Activated CD8-positive, alpha-beta memory T cell treated with anti-CD3 and anti-CD28 coated beads, Interleukin-2, amount 10 ng/mL, durations not matched to agents 7 days and 5 days (primary cell): ENCODE results near the gene SERPINA1. TPM values are rescaled to one million over a fixed set of nuclear protein-coding genes. Genes with fewer than 3 reads are reported as not detected.
"Not testable (repeated sequence)": the region's sequence is repeated elsewhere in the genome, so short reads cannot be mapped to it uniquely, and the experiment has no call there.

Source experiments
- ATAC-seq: fragments of 150-1000 bp; cut with Tn5 transposase; one replicate; pipeline ENCODE4 v1.10.0; 2021; ENCODE audit warnings: moderate library complexity
- CTCF ChIA-PET: fragments of 350-600 bp; sonication (Branson Sonifier 250); formaldehyde crosslinking; loops from one replicate; lab custom pipeline; 2021; ENCODE audit warnings: antibody characterized with exemption; lab: Charles Lee
- DNase-seq: peaks from one replicate; pipeline ENCODE4 v3.0.0-alpha.2; 2020
- H3K27ac Mint-ChIP-seq: one replicate; pipeline ENCODE4 v1.8.0; 2021; ENCODE audit warnings: mild to moderate bottlenecking, mixed read lengths
- H3K27me3 Mint-ChIP-seq: one replicate; pipeline ENCODE4 v1.8.0; 2021; ENCODE audit warnings: mixed read lengths
- H3K36me3 Mint-ChIP-seq: one replicate; pipeline ENCODE4 v1.8.0; 2021; ENCODE audit warnings: mild to moderate bottlenecking, mixed read lengths
- H3K4me1 Mint-ChIP-seq: one replicate; pipeline ENCODE4 v1.8.0; 2021; ENCODE audit warnings: mixed read lengths
- H3K4me3 Mint-ChIP-seq: one replicate; pipeline ENCODE4 v1.8.0; 2021; ENCODE audit warnings: mild to moderate bottlenecking, moderate library complexity, mixed read lengths
- H3K9me3 Mint-ChIP-seq: one replicate; pipeline ENCODE4 v1.8.0; 2022; ENCODE audit warnings: low read depth, mixed read lengths
- total RNA-seq, 2 experiments: library from RNA; stranded (reverse); gene quantifications; one replicate each; pipeline ENCODE4 v1.2.3, GENCODE V29; 2021

Gene SERPINA1
- total RNA-seq, 2 experiments from 2014 or later, result 0.49 TPM; not detected in 1

- H3K36me3 Mint-ChIP-seq, result no peaks in the 10 kb centered on the region
- CTCF ChIA-PET, result no interaction called here
- no peak overlapping the region for H3K27ac Mint-ChIP-seq
- no peak overlapping the region for H3K4me3 Mint-ChIP-seq
- H3K9me3 Mint-ChIP-seq, result no peaks in the 10 kb centered on the region
- no peaks in the 10 kb centered on the region for H3K27me3 Mint-ChIP-seq
- DNase-seq (no peak), ATAC-seq (no peak)
- no peaks in the 10 kb centered on the region for H3K4me1 Mint-ChIP-seq
Measured at GRCh38 chr14:94376976-94377865, 11.2 kb downstream of the SERPINA1 start.

- Mint-ChIP-seq H3K9me3 (no peaks in the 10 kb centered on the region), H3K27me3 (no peaks in the 10 kb centered on the region), H3K27ac (no peak overlapping the region), H3K4me3 (no peak overlapping the region), H3K4me1 (no peaks in the 10 kb centered on the region), H3K36me3 (no peaks in the 10 kb centered on the region)
- CTCF ChIA-PET, result no interaction called here
- ATAC-seq (no peak), DNase-seq (no peak)
Measured at GRCh38 chr14:94376108-94376975, 12.1 kb downstream of the SERPINA1 start.

GRCh38 chr14:94375552-94376107 lies 12.8 kb downstream of the SERPINA1 start:
- no peak for ATAC-seq
- no peaks in the 10 kb centered on the region for H3K27me3 Mint-ChIP-seq
- no peak for DNase-seq
- CTCF ChIA-PET, result no interaction called here
- no peaks in the 10 kb centered on the region for H3K9me3 Mint-ChIP-seq
- H3K27ac Mint-ChIP-seq, result no peak overlapping the region
- H3K4me1 Mint-ChIP-seq, result no peaks in the 10 kb centered on the region
- H3K36me3 Mint-ChIP-seq, result no peaks in the 10 kb centered on the region
- H3K4me3 Mint-ChIP-seq, result no peak overlapping the region

GRCh38 chr14:94374749-94375260 lies 13.6 kb downstream of the SERPINA1 start:
- Mint-ChIP-seq H3K4me1 (no peaks in the 10 kb centered on the region), H3K9me3 (no peaks in the 10 kb centered on the region), H3K27ac (no peak overlapping the region), H3K4me3 (no peak overlapping the region), H3K27me3 (no peaks in the 10 kb centered on the region), H3K36me3 (no peaks in the 10 kb centered on the region)
- CTCF ChIA-PET, result no interaction called here
- DNase-seq, result no peak
- ATAC-seq, result no peak

GRCh38 chr14:94374116-94374515 lies 14.3 kb downstream of the SERPINA1 start:
- ATAC-seq, result no peak
- CTCF ChIA-PET, result interaction anchor here (1.0 kb wide), 1 partner anchor 17 kb away, joined by 3 read pairs; no protein-coding TSS in a partner anchor
- H3K4me3 Mint-ChIP-seq, result no peak overlapping the region
- no peaks in the 10 kb centered on the region for H3K27me3 Mint-ChIP-seq
- no peaks in the 10 kb centered on the region for H3K9me3 Mint-ChIP-seq
- no peaks in the 10 kb centered on the region for H3K36me3 Mint-ChIP-seq
- no peak for DNase-seq
- no peak overlapping the region for H3K27ac Mint-ChIP-seq
- H3K4me1 Mint-ChIP-seq, result no peaks in the 10 kb centered on the region

GRCh38 chr14:94373708-94374107 lies 14.7 kb downstream of the SERPINA1 start:
- Mint-ChIP-seq H3K36me3 (no peaks in the 10 kb centered on the region), H3K4me1 (no peaks in the 10 kb centered on the region), H3K9me3 (no peaks in the 10 kb centered on the region), H3K27me3 (no peaks in the 10 kb centered on the region), H3K27ac (no peak overlapping the region), H3K4me3 (no peak overlapping the region)
- ATAC-seq, result no peak
- no peak for DNase-seq
- CTCF ChIA-PET, result interaction anchor here (1.0 kb wide), 1 partner anchor 16 kb away, joined by 3 read pairs; no protein-coding TSS in a partner anchor

GRCh38 chr14:94372021-94372605 lies 16.3 kb downstream of the SERPINA1 start:
- CTCF ChIA-PET, result no interaction called here
- DNase-seq (no peak), ATAC-seq (no peak)
- Mint-ChIP-seq H3K36me3 (no peaks in the 10 kb centered on the region), H3K27ac (no peak overlapping the region), H3K4me3 (no peak overlapping the region), H3K27me3 (no peaks in the 10 kb centered on the region), H3K9me3 (no peaks in the 10 kb centered on the region), H3K4me1 (no peaks in the 10 kb centered on the region)

GRCh38 chr14:94370524-94370910 lies 17.9 kb downstream of the SERPINA1 start:
- Mint-ChIP-seq H3K4me3 (no peak overlapping the region), H3K27ac (no peak overlapping the region), H3K9me3 (no peaks in the 10 kb centered on the region), H3K4me1 (no peaks in the 10 kb centered on the region), H3K27me3 (no peaks in the 10 kb centered on the region), H3K36me3 (no peaks in the 10 kb centered on the region)
- ATAC-seq, result no peak
- no peak for DNase-seq
- CTCF ChIA-PET, result no interaction called here

GRCh38 chr14:94369766-94370523 lies 18.5 kb downstream of the SERPINA1 start:
- ATAC-seq, DNase-seq, CTCF ChIA-PET, H3K9me3 Mint-ChIP-seq, H3K27ac Mint-ChIP-seq, H3K4me3 Mint-ChIP-seq, H3K27me3 Mint-ChIP-seq, H3K36me3 Mint-ChIP-seq, H3K4me1 Mint-ChIP-seq: not testable (repeated sequence)

GRCh38 chr14:94368956-94369355 lies 19.4 kb downstream of the SERPINA1 start:
- Mint-ChIP-seq H3K9me3 (no peaks in the 10 kb centered on the region), H3K27me3 (no peaks in the 10 kb centered on the region), H3K4me1 (no peaks in the 10 kb centered on the region), H3K27ac (no peak overlapping the region), H3K4me3 (no peak overlapping the region), H3K36me3 (no peaks in the 10 kb centered on the region)
- ATAC-seq (no peak), DNase-seq (no peak)
- CTCF ChIA-PET, result no interaction called here

GRCh38 chr14:94368243-94368590 lies 20.2 kb downstream of the SERPINA1 start:
- Mint-ChIP-seq H3K27me3 (no peaks in the 10 kb centered on the region), H3K36me3 (no peaks in the 10 kb centered on the region), H3K4me3 (no peak overlapping the region), H3K4me1 (no peaks in the 10 kb centered on the region), H3K9me3 (no peaks in the 10 kb centered on the region), H3K27ac (no peak overlapping the region)
- no peak for DNase-seq
- ATAC-seq, result no peak
- CTCF ChIA-PET, result no interaction called here

GRCh38 chr14:94367347-94368242 lies 20.8 kb downstream of the SERPINA1 start:
- CTCF ChIA-PET, result no interaction called here
- no peak for ATAC-seq
- no peaks in the 10 kb centered on the region for H3K4me1 Mint-ChIP-seq
- H3K9me3 Mint-ChIP-seq, result no peaks in the 10 kb centered on the region
- no peak for DNase-seq
- H3K27me3 Mint-ChIP-seq, result no peaks in the 10 kb centered on the region
- no peak overlapping the region for H3K4me3 Mint-ChIP-seq
- H3K36me3 Mint-ChIP-seq, result no peaks in the 10 kb centered on the region
- H3K27ac Mint-ChIP-seq, result no peak overlapping the region
